TTC549 (cell line): ENCODE results near the gene PLCXD3.
"Not testable (repeated sequence)": the region's sequence is repeated elsewhere in the genome, so short reads cannot be mapped to it uniquely, and the experiment has no call there.

Source experiments
- FAIRE-seq: peaks from 2 replicates; lab custom pipeline; 2012; peaks lifted over from hg19 to GRCh38; lab: Jason Lieb, UNC

PLCXD3 gene

DNA sequence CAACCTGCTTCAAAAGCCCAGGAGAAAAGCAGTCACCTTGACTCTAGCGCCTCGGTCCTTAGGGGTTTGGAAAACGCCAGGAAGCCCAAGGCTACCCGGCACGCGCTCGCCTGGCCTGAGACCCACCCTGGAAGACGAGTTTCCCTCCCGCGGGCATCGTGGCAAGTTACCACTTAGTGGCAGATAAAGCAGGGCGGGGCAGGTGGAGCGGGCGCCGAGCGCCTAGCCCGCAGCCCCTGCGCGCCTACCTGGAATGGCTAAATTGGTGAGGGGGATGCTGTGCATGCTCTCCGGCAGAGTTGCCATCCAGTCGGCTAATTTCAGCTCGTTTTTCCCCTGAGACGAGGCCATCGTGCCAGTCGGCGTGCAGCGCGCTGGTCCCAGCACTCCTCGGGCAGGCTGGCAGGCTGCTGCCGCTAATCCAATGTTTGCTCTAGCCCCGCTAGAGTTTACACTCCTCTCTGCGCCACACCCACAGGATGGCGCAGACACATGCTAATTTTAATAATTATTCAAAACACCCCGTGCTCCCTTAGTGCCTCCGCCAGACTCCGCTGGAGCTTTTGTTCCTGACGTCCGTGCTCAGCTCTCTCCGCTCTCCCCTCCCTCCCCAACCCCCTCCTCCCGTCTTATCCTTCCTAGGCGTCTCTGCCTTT, at the start of gene PLCXD3:
Gene PLCXD3 (minus strand): TSS at position 426 of the 656 bp plus-strand sequence. CDS start 75 bp downstream, at position 351.
- no peak for FAIRE-seq

- no peak for FAIRE-seq
Measured at GRCh38 chr5:41559184-41559583, 48.8 kb upstream of the PLCXD3 start.

DNA sequence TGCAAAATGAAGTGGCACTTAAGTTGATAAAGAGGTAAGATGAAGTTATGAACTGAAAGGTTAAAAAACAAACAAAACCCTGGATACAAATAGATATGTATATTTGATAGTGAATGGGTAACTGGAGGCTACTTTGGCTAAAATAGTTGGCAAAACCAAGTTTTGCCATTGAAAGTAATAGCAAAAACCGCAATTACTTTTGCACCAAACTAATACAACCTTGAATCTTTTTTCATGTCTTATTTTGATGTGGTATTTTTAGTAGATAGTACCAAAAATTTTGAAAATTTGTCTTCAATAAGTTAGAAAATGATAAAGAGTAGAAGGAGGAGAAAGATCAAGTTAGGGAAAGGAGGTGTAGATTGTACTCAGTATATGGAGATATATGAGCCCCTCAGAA, 47.9 kb upstream of the PLCXD3 start:
- FAIRE-seq, result no peak

DNA sequence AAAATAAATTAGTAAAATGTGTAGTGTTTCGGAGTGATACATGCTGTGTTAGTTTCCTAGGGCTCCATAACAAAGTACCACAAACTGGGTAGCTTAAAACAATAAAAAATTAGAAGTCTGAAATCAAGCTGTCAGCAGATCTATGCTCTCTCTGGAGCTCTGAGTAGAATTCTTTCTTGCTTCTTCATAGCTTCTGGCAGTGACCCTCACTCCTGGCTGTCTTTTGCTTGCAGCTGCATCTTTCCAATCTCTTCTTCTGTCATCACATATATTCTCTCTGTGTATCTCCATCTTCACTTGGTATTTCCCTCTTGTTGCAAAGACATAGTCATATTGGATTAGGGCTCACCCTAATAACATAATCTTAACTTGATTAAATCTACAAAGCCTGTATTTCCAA, 37.6 kb upstream of the PLCXD3 start:
- no peak for FAIRE-seq

DNA sequence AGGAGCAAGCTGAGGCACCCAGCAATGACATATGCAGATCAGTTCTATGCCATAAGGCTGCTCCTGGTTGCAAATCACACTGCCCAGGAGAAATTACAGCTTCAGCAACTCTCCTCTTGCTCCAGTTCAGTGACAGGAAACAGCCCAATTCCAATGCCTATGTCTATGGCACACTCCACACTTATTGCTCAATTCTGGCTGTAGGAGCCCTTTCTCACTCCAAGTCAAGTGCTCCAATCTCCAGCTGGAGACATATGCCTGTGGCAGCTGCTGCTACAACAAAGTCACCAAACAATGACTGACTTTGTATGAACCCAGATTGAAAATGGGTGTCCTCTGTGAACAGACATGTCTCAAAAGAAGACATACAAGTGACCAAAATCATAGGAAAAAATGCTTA, 31.8 kb upstream of the PLCXD3 start:
- FAIRE-seq, result no peak

GRCh38 chr5:41539454-41539853, 29.1 kb upstream of the PLCXD3 start:
- FAIRE-seq, result no peak

DNA sequence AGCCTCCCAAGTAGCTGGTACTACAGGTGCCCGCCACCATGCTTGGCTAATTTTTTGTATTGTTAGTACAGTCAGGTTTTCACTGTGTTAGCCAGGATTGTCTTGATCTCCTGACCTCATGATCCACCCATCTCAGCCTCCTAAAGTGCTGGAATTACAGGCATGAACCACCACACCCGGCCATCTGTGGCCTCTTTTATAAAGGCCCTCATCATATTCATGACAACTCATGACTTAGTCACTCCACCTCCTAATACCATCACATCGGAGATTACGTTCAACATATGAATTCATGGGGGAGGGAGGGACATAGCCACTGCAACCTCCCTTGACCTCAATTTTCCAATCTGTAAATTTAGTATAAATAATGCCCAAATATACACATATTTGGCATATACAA, 27.2 kb upstream of the PLCXD3 start:
- no peak for FAIRE-seq

GRCh38 chr5:41532485-41532884, 22.1 kb upstream of the PLCXD3 start:
- FAIRE-seq, result no peak

GRCh38 chr5:41527201-41527779, 16.9 kb upstream of the PLCXD3 start:
- no peak for FAIRE-seq

DNA sequence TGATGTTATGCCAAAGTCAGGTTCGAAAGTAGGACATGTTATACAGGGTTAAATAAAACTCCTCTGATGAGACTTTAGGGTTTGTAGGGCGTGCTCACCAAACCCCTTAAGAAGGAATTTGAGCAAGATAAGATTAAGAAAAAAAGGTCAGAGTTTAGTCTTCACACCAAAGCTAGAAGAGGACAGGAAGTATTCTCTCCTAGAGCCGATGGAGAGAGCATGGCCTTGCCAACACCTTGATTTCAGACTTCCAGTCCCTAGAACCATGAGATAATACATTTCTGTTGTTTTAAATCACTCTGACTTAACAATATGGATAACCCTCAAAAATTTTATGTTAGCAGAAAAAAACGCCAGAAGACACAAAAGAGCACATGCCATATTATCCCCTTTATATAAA, 16.3 kb upstream of the PLCXD3 start:
- no peak for FAIRE-seq

DNA sequence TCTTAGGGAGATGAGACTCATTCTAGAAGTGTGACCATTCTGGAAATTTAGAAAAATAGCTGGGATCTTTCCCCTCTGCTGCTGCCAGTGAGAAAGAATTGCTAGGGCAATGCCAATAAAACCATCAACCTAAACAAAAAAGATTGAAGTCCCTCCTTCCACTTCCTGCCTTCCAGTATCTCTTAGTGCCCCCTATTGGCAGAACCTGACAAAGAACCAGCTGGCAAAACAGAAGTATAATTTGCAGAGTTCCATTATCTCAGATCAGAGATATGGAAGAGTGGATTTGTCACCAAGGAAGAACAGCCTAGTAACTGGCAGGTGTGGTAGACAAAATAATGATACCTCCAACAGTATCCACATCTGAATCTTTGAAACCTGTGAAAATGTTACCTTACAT, 13.8 kb upstream of the PLCXD3 start:
- FAIRE-seq, result no peak

GRCh38 chr5:41522193-41522786, 11.9 kb upstream of the PLCXD3 start:
- FAIRE-seq, result no peak

DNA sequence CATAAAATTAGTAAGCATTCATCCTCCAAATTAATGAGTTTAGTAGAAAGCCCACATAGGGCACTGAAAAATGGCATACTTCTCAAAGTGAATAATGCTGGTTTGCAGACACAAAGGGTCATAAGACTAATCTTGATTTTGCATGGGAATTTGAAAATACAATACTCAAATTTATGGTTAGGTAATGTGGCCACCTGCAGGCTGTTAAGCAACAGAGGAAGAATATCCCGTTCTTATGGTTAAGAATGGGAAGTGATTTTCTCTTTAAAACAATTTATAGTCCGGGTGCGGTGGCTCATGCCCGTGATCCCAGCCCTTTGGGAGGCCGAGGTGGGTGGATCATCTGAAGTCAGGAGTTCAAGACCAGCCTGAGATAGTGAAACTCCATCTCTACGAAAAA, 9.4 kb upstream of the PLCXD3 start:
- no peak for FAIRE-seq

GRCh38 chr5:41517909-41518308, 7.5 kb upstream of the PLCXD3 start:
- no peak for FAIRE-seq

DNA sequence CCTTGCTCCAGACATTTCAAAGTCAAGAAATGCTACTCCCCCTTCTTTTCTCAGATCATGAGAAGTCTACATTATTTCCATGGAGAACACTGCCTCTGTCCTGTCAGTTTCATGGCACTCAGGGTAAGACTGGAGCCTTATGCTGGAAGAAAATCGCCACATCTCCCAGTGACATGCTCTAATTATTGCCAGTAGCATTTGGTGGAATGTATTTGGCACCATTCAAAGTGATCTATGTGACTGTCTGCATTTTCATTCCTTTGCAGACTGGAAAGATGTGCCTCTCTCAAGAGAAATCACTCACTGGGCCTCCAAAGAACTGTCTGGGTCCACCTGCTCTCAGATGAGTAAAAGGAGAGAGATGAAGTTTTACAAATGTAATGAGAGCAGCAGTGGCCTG, 840 bp upstream of the PLCXD3 start:
- FAIRE-seq, result no peak

DNA sequence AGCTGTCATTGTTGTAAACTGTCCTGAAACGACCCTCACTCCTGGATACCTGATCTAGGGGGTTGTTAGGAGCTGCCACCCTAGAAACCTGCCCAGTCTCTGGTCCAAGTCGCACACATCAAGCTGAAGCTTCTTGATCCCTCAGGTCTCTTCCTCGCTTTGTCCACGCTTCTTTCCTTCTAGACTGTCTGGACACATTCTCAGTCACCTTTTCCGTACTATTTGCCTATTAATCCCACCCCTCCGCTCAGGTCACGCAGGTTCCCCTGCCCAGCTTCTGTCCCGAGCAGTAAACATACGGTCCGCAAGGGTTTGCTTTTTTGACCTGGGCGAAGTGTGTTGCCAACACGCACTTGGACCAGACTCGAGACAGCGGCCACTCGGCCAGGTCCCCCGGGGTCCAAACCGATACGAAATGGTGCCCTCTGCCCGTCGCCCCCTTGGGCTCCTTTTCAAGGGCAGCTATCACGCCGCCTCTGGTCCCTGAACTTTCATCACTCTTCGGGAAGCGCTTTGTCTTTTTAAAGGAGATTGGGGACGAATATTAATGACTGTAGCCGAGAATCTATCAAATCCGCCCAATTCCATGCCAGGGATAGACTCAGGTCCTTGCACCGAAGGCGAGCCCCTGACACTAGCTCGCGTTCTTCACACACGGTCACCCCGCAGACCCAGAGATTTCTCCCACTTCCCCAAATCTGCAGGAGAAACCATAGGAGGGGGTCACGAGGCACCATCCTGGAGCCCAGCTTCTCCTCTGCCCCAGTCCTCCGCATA, 814 bp downstream of the PLCXD3 start:
- no peak for FAIRE-seq

DNA sequence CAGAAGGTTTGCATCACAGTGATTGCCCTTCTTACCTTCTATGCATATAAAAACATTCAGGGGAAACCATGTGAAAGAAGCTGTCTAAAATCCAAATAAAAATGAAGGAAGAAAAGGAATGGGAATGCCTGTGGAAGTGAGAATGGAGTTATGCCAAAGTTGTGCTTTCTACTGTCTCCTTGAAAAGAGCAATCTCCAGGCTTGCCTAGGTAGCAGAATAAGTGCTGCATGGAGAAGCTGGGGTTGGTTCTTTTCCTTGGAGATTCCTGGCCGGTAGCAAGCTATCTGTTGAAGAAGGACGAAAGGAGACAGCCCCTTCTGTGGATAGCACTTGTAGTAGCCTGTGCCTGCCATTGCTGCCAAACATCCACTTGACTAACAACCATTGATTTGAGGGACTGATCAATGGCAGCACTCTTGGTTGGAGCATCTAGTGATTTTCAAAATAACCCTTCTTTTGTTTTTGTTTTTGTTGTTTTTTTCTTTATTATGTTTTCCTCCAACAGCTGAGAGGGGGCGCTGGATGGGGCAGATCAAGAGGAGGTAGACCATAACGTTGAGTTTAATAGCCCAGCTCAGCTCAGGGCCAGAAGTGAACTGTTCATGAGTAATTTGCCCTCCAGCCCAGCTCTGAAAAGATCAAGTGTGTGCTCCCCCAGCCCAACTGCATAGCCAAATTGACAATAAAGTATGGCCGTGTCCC, 1.6 kb downstream of the PLCXD3 start:
- FAIRE-seq, result no peak

- no peak for FAIRE-seq
Measured at GRCh38 chr5:41508186-41508585, 2.2 kb downstream of the PLCXD3 start.

DNA sequence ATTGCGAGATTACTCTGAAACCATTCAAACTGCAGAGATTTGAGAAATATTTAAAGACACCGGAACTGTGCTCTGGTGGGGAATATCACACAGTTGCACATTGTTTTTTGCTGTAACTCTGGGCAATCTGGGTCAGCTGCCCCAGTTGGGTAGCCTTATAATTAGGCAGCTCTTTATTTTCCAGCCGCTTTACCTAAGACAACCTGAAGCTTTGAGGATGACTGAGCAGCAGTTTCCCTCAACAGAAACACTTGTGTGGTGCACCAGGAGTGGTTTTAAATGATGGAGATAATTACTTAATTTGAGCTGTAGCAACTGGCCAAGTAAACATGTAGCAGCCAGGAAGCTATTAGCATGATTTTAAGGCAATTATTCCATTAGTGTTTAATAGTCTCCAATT, 2.9 kb downstream of the PLCXD3 start:
- FAIRE-seq, result no peak

DNA sequence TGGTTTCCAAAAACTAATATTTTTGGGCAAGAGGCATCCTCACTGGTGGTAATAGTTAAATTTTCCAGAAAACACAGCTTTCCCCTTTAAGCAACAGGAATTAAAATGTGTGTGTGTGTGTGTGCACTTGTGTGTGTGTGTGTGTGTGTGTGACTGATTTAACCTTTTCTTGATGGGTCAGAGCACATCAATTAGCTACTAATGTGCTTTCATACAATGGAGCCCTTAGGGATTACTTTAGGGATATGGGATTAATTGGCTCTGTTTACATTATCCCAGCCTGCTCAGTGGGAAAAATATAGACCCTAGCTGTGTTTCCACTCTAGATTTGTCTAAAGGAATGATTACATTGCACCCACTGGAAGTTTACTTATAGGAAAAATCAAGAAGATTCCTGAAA, 6.5 kb downstream of the PLCXD3 start:
- no peak for FAIRE-seq

DNA sequence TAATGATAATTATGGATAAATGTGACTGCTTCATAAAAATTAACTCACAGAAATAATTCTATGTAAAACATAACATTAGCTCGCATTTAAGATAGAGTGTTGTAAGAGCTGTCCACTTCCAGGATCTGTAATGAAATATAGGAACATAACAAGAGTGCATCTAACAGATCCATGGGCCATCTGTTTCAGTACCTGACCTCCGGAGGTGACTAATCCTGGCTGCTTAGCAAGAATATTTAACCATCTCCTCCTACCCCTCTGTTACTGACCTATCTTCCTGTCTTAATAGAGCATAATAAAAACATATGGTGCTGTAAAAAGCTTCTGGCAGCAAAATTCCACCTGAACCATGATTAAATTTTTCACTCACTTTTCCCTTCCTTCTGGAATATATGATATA, 7.1 kb downstream of the PLCXD3 start:
- no peak for FAIRE-seq

DNA sequence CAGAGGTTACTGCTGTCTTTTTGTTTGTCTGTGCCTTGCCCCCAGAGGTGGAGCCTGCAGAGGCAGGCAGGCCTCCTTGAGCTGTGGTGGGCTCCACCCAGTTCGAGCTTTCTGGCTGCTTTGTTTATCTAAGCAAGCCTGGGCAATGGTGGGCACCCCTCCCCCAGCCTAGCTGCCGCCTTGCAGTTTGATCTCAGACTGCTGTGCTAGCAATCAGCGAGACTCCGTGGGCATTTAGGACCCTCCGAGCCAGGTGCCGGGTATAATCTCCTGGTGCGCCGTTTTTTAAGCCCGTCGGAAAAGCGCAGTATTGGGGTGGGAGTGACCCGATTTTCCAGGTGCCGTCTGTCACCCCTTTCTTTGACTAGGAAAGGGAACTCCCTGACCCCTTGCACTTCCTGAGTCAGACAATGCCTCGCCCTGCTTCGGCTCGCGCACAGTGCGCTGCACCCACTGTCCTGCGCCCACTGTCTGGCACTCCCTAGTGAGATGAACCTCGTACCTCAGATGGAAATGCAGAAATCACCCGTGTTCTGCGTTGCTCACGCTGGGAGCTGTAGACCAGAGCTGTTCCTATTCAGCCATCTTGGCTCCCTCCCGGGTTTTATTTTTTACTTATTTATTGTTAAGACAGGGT, 16.8 kb downstream of the PLCXD3 start:
- FAIRE-seq, result not testable (repeated sequence)
